ENCODE results near the gene MYADML2.

The MYADML2 gene

DNA sequence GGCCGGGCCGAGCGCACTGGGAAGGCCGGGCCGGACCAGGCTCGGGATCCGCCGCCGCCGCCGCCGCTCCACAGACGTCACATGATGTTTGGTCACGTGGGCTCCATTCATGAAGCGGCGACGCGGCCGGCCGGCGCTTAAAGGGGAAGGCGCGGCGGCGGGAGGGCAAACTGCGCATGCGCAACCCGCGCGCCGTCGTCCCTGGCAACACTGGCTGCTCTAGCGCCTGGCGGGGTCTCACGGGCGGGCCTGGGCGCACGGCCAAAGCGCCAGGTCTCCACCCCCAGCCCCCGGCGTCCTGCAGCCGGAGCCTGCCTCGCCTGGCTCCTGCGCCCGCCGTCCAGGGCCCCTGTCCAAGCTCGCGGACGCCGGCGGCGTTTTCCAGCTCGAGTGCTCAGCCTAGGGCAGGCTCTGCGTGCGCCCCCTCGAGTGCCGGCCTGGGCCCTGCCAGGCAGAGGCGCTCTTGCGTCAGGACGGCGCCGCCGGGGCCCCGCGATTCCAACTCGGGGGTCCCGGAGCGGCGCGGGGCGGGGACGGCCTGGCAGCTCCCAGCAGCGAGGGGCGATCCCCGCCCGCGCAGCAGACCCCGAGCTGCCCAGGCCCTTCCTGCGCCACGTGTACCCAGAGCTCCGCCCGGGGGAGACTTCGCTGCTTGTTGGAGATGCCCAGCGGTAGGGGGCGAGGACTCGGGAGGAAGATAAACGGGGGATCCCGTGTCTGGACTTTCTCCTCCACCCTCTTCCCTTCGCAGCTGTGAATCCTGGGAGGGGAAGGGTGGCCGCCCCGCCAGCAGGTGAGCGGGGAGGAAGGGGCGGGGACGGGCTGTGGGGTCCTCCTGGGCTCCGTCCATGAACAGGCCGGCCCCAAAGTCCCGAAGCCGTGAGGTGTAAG, 19.1 kb downstream of the MYADML2 start, which contains the start of gene MAFG:
MAFG (minus strand) TSS at position 83 of the 891 bp plus-strand sequence. CDS start 4,550 bp downstream, outside the sequence.
- H3K4me3 ChIP-seq (ENCODE audit: low read depth, low read length): peak within 1 kb of the TSS; percentile 84

DNA sequence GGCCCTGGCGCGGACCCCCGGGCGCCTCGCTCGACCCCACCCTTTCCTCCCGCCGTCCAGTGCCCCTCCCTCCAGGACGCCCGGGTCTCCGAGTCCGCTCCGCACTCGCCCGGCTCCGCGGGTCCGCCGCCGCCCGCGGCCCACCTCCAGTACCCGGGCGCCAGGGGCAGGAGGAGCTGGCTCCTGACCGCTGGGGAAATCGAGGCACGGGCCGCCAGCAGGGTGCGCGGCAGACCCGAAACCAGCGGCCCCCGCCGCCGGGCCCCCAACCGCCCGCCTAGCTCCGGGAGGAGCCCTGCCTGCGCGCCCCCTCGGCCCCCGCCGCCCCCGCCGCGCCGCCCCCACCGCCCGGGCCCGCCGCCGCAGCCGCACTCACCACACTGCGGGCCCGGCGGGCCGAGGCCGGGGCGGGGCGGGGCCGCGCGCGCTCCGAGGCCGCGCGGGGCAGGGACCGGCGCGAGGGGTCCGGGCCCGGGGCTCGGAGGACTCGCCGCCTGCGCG, 19.8 kb downstream of the MYADML2 start:
- TF ChIP-seq, protein P1, sequence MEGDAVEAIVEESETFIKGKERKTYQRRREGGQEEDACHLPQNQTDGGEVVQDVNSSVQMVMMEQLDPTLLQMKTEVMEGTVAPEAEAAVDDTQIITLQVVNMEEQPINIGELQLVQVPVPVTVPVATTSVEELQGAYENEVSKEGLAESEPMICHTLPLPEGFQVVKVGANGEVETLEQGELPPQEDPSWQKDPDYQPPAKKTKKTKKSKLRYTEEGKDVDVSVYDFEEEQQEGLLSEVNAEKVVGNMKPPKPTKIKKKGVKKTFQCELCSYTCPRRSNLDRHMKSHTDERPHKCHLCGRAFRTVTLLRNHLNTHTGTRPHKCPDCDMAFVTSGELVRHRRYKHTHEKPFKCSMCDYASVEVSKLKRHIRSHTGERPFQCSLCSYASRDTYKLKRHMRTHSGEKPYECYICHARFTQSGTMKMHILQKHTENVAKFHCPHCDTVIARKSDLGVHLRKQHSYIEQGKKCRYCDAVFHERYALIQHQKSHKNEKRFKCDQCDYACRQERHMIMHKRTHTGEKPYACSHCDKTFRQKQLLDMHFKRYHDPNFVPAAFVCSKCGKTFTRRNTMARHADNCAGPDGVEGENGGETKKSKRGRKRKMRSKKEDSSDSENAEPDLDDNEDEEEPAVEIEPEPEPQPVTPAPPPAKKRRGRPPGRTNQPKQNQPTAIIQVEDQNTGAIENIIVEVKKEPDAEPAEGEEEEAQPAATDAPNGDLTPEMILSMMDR (IDR thresholded peaks at IDR 0.05; ENCODE audit: borderline replicate concordance, insufficient read depth, low read depth, low read length): no peak
- peak overlapping the region; percentile 84 for H3K4me3 ChIP-seq (ENCODE audit: low read depth, low read length)

More for the DNA sequence above, 19.1 kb downstream of the MYADML2 start, which contains the start of gene MAFG:
- TF ChIP-seq, protein P1 (IDR thresholded peaks at IDR 0.05; ENCODE audit: borderline replicate concordance, insufficient read depth, low read depth, low read length): peak; percentile 50

DNA sequence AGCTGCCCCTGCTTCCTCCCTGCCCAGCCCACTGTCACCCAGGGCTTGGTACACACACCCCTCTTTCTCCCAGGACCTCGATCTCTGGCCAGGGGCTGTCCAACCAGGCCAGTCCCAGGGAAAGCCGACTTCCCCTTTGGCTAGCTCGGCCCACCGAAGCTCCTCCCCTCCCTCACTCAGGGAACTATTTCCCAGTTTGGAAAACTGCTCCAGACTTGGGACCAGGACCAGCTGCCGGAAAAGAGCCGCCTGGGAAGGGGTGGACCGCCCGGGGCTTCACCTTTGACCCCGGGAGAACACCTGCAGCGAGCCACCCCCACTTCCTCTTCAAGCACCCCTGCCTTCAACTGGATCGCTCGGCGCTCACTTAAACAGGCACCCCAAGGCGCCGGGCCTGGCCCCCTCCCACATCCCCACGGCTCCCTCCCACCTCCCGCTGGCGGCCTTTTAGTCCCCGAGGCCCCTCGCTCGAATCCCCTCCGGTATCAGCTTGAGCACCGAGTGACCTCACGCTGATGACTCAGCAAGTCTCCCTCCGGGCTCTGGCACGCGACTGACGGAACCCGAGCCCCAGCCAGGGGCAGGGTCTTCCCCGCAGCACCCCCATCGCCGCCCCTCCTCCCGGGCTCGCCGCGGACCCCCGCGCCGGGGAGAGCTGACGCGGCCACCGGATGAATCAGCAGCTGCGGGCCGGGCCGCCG, 20.4 kb downstream of the MYADML2 start:
- TF ChIP-seq, protein P1 (IDR thresholded peaks at IDR 0.05; ENCODE audit: borderline replicate concordance, insufficient read depth, low read depth, low read length): no peak

DNA sequence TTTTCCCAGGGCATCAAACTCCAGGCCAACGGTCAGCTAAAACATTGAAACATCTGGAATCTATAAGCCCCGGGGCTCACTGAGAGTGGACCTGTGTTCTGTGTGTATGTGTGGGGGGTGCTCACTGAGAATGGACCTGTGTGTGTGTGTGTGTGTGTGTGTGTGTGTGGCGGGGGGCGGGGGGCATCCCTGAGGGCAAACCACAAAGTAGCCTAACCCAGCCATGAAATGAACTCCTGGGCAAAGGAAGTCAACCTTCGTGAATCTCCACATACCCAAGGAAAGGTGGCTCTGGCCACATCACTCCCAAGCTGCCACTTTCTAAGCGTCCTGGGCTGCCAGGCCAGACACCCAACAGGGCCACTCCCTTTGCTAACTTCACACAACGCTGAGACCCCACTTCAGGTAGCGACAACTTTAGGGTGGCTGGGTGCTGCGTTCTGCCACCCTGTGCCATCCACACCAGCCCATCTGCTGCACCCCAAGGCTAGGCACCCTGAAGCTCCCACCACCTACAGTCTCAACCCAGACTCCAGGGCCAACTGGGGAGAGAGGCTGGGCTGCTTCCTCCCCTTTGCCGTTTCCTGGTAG, 21.1 kb downstream of the MYADML2 start:
- H3K4me3 ChIP-seq (ENCODE audit: low read depth, low read length): peak overlapping the region; percentile 84
- TF ChIP-seq, protein P1 (IDR thresholded peaks at IDR 0.05; ENCODE audit: borderline replicate concordance, insufficient read depth, low read depth, low read length): no peak

More for the DNA sequence above, 20.4 kb downstream of the MYADML2 start:
- H3K4me3 ChIP-seq (ENCODE audit: low read depth, low read length): peak overlapping the region; percentile 84

DNA sequence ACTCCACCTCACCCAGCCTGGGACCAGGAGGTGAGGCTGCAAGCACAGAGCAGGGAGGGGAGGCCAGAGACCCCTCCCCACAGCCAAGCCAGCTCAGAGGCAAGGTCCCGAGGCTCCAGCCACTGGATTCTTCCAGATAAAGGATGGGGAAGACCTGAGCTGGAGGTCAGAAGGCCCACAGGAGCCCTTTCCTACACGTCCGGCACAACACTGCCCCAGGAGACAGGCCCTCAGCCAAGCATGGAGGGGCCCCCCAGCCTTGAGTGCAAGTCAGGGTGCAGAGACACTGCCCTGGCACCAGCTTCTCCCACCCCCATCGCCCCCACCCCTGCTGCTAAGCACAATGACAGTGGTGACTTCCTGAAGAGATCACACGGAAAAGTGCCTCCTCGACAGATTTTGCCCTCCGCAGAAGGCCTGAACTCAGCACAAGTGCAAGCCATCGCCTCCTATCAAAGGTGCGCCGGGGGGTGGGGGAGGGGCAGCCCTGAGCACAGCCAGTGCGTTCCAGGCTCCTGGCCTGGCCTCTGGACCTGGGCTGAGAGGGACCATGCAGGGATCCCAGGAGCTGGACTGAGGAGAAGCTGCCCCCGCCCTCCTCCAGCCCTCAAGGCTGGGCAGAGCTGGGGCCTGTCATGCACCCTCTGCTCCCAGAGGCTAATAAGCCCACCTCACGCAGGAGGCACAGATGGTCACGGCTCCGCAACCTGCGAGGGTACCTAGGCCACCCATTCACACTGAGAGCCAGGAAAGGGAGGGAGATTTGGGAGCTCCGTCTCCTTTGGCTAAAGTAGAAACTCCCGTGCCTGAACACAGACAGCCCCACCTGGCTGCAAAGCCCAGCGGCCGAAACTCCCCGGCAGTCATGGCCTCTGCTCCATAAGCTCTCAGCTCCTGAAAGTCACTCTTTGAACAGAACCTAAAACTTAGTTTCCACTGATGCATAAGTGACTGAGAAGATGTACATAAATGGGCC, 22.2 kb downstream of the MYADML2 start:
- TF ChIP-seq, protein P1 (IDR thresholded peaks at IDR 0.05; ENCODE audit: borderline replicate concordance, insufficient read depth, low read depth, low read length): no peak
- no peak overlapping the region for H3K4me3 ChIP-seq (ENCODE audit: low read depth, low read length)
